HG02885 (cell line): ENCODE measurements around the gene DMXL2.
"Not testable (repeated sequence)": the region's sequence is repeated elsewhere in the genome, so short reads cannot be mapped to it uniquely, and the experiment has no call there.

Source experiments
- ATAC-seq: cut with Tn5 transposase; IDR thresholded peaks from one replicate; pipeline ENCODE4 v1.9.1; 2021; ENCODE audit warnings: mild to moderate bottlenecking; ENCODE audit not compliant: unreplicated experiment, poor library complexity

DMXL2 gene, protein sequence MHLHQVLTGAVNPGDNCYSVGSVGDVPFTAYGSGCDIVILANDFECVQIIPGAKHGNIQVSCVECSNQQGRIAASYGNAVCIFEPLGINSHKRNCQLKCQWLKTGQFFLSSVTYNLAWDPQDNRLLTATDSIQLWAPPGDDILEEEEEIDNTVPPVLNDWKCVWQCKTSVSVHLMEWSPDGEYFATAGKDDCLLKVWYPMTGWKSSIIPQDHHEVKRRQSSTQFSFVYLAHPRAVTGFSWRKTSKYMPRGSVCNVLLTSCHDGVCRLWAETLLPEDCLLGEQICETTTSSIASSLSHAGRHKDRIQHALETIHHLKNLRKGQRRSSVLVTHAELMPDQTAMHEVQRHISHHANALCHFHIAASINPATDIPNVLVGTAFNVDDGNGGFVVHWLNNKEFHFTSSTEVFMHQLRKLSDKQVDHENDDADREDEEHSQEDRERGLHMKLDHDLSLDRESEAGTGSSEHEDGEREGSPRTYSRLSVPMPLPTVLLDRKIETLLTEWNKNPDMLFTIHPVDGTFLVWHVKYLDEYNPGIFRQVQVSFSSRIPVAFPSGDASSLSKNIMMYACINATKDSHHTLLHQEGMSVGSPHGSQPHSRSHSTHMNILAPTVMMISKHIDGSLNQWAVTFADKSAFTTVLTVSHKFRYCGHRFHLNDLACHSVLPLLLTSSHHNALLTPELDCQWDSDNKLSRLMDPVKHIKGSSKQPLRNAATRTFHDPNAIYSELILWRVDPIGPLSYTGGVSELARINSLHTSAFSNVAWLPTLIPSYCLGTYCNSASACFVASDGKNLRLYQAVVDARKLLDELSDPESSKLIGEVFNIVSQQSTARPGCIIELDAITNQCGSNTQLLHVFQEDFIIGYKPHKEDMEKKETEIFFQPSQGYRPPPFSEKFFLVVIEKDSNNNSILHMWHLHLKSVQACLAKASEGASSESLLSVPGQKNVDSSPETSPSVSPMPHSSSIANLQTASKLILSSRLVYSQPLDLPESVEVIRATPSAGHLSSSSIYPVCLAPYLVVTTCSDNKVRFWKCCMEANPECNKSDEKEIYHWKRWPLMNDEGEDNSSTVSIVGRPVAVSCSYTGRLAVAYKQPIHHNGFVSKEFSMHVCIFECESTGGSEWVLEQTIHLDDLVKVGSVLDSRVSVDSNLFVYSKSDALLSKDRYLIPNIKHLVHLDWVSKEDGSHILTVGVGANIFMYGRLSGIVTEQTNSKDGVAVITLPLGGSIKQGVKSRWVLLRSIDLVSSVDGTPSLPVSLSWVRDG (N-terminal part only)

DNA sequence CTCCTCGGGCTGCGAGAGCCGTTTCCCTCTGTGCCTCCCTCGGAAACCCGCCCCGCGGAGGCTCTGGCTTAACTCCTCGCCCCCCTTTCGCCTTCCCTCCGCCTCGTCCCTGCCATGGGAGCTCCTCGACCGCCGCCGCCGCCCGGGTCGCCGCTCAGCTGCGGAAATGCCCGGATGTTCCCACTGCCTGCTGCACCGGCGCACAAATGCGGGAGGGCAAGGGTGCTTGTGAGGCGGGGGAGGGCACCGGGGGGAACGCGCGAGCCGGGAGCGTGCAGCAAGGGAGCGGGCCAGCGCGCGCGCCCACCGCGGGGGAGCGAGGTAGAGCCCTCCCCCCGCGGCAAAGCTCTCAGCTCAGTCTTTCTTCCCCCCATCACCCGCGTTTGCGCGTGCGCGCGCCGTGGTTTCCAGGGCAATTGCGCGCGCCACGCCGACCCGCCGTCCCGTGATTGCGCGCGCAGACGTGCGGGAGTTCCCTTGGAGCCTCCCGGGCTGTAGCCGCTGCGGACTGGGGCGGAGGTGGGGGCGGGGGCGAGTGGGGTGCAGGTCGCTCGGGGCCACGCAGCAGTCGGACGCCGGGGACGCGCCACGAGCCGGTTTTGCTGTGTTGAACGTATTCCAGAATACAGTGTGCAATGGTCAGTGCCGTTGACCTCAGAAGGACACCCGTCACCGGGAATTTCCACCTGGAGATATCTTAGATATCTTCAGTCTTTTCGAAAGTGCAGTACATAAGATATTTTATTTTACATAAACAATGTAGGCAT, at the start of gene DMXL2:
Gene DMXL2 (minus strand): TSS at position 168 of the 767 bp plus-strand sequence. CDS start 226 bp downstream, outside the sequence.
- peak; percentile 41 for ATAC-seq

DNA sequence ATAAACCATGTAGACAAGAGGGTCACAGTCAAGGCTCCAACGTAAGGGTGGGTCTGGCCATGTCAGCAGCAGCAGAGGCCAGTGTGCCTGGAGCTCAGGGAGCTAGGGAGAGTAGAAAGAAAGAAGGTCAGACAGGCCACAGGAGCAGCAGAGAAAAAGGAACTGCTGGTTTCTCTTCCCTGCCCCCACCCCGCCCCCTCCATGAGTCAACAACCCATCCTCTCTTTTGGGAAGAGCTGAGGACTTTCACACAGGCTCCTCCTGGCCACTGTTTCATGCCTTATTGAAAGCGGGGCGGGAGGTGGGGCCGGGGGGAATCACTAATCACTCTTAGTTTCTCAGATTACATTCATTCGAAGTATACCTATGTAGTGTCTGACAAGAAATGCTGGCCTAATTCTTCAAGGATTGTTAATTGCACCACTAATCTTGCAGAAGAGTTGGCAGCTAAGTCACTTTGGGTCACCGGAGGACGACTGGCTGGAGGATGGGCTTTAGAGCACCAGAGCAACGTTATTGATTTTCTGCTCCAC, 49.6 kb upstream of the DMXL2 start:
- no peak for ATAC-seq

DNA sequence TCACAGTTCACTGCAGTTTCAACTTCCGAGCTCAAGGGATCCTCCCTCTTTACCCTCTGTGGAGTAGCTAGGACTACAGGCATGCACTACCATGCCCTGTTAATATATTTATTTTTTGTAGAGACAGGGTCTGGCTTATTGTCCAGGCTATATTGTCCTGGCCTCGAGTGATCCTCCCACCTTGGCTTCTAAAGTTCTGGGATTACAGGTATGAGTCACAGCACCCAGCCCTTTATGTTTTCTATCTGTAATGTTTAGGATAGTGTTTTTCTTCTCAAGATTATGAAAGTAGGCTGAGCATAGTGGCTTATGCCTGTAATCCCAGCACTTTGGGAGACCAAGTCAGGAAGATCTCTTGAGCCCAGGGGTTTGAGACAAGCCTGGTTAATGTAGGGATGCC, 46.8 kb upstream of the DMXL2 start:
- ATAC-seq = no peak

DNA sequence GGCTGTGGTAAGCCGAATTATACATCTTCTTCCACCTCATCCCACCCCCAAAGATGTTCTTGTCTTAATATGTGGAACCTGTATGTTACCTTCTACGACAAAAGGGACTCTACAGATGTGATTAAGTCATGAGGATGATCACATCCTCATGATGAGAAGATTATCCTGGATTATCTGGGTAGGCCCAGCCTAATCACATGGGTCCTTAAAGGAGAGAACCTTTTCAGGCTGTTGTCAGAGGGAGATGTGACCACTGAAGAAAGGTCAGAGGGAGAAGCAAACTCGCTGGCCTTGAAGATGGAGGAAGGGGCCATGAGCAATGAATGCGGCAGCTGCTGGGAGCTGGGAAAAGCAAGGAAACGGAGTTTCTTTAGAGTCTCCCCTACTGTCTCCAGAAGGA, 45.9 kb upstream of the DMXL2 start:
- no peak for ATAC-seq

DNA sequence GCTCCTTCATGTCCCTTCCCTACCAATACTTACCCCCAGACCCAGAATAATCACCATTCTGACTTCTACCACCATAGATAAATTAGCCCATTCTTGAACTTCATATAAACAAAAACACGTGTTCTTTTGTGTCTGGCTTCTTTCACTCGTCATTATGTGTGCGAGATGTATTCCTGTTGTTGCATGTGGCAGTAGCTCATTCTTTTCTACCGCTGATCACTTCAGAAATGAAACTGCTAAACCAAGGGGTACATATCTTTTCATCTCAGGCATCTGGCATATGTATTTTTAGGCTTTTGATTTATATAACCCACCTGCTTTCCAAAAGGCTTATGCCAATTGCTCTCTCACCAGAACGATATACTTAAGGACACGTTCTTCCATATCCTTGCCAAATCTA, 44.9 kb upstream of the DMXL2 start:
- ATAC-seq = no peak

DNA sequence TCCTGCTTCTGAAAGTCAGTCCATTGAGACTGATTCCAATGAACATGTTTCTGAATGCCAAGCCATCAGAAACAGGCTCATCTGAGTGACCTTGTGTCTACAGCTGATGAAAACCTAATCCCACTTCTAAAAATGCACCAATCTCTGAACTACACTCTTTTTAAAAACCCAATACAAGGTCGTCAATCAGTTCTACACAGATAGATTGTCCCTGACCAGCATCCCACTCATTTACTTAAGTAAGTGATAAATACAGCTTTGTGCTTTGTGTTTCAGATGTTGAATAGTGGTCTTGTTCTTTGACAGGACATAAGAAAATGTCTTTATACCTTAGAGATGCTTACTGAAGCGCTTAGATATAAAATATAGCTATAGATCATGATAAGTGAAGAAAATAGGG, 38.5 kb upstream of the DMXL2 start:
- no peak for ATAC-seq

DNA sequence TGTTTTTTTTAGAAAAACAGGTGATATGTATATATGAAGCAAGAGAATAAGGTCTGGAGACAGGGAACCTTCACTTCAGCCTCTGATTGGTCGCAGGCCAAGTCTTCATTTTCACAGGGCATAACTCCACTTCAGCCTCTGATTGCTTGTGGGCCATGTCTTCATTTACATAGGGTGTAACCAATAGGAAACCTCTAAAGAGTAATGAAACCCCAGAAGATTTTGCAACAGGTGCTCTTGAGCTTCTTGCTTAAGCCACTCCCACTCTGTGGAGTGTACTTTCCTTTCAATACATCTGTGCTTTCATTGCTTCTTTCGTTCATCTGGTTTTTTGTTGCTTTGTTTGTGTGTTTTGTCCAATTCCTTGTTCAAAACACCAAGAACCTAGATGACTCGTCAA, 36.1 kb upstream of the DMXL2 start:
- no peak for ATAC-seq

DNA sequence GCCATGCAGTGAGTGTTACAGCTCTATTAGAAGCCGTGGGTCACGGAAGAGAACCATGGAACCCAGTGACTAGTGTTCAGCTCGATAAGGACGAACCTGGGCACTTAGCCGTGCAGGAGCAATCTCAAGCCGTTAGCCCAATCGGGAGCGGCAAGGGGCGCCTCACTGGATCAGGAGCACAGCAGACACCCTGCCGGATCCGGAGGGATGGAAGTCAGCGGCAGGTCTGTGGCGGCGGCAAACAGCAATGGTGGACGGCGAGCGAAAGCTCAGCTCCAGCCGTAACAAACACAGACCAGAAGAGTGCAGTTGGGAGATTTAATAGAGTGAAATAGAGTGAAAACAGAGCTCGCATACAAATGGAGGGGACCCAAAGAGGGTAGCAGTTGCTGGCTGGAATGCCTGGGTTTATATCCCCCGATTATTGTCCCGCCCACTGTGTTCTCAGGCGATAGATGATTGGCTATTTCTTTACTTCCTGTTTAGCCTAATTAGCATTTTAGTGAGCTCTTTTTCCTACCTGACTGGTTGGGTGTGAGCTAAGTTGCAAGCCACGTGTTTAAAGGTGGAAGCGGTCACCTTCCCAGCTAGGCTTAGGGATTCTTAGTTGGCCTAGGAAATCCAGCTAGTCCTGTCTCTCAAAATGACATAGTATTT, 33.0 kb upstream of the DMXL2 start:
- ATAC-seq = not testable (repeated sequence)

DNA sequence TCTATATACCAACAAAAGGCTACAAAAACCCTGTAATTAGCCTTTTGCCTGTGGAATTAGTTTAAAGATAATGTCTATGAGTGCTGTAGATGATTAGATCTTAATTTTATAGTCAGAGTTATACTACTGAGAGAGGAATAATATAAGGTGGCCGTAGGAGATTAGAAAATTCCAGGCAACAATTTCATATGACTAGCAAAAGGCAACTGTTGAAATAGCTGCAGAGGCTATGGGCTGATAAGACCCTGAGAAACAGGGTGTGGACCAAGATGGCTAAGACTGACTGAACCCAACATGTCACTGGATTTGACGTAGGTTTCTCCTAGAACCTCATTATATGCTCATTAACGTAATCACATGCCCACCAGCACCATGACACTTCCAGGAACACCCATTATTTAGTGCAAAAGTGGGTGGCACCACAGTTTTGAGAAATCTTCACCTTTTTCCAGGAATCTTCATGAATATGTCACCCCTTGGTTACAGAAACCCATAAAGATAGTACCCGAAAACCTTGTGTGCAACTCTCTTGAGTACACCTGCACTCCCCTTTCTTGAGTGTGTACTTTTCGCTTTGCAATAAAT, 29.6 kb upstream of the DMXL2 start:
- no peak for ATAC-seq

DNA sequence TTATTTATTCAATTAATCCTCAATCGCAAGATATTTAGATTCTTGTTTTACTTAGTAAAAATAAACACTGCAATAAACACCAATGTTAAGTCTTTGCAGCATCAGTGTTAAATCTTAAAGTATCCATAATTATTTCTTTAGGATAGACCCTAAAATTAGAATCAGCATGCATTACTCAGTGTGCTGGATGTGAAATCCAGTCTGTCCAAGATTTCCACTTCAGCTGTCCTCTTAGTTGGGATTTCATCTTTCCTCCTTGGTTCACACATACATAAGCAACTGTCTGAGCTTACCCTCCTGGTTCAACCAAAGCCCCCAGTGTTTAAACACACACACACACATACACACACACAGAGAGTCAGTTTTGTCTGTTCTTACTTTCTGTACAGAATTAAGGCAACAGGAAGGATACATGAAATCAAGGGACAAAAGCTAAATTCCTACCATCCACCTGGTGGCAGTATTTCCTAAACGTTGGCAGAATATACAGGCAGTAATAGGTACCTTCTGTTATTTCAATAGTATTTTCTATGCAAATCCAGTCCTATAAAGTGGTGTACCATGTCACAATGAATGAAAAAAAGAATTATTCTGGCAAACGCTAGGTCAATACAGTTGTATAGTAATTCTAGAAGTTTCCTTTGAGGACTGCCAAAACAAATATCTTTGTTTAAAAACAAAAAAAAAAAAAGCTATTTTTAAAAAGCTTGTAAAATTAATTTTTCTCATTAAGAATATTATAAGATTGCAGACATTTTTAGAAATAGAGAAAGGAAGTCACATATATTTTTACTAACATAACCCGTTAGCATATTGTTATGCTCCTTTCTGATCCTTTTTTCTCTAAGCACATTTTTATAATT, 27.3 kb upstream of the DMXL2 start:
- peak; percentile 53 for ATAC-seq

DNA sequence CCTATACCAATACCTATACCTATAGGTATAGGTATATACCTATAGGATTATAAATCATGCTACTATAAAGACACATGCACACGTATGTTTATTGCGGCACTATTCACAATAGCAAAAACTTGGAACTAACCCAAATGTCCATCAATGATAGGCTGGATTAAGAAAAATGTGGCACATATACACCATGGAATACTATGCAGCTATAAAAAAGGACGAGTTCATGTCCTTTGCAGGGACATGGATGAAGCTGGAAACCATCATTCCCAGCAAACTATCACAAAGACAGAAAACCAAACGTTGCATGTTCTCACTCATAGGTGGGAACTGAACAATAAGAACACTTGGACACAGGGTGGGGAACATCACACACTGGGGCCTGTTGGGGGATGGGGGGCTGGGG, 26.1 kb upstream of the DMXL2 start:
- not testable (repeated sequence) for ATAC-seq

DNA sequence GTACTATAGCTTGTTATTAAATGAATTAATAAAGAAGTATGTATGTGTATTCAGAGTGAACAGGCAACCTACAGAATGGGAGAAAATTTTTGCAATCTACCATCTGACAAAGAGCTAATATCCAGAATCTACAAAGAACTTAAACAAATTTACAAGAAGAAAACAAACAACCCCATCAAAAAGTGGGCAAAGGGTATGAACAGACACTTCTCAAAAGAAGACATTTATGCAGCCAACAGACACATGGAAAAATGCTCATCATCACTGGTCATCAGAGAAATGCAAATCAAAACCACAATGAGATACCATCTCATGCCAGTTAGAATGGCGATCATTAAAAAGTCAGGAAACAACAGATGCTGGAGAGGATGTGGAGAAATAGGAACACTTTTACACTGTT, 25.5 kb upstream of the DMXL2 start:
- not testable (repeated sequence) for ATAC-seq

DNA sequence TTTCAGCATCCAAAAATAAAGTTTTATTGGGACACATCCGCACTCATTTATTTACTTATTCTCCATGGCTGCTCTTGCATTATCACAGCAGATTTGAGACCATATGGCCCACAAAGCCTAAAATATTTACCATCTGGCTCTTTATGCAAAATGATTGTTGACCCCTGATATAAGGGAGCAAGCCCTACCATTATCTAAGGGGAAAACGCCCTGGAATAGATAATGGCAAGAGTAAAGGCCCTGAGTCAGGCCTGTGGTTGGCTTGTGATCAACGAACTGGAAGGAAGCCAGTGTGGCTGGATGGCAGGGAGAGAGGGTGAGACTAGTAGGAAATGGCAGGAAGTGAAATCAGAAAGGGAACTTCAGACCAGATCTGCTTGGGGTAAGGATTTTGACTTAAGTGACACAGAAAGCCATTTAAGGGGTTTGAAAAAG, 24.6 kb upstream of the DMXL2 start:
- no peak for ATAC-seq

DNA sequence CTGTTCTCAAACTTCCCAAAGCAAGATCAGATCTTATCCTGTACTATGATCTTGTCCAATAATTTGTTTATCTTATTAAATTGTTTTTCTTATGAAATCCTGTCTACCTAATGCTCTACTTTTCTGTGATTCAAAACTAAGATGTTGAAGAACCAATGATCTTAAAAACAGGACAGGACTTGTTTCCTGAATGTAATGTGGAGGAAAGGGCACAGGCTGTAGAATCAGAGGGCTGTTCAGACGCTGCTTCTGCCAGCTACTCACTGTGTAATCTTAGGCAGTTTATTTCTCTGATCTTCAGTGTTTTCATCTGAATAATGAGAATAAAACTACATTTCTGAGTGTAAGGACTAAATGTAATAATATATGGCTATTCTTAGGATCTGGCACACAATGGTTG, 20.1 kb upstream of the DMXL2 start:
- ATAC-seq = no peak

DNA sequence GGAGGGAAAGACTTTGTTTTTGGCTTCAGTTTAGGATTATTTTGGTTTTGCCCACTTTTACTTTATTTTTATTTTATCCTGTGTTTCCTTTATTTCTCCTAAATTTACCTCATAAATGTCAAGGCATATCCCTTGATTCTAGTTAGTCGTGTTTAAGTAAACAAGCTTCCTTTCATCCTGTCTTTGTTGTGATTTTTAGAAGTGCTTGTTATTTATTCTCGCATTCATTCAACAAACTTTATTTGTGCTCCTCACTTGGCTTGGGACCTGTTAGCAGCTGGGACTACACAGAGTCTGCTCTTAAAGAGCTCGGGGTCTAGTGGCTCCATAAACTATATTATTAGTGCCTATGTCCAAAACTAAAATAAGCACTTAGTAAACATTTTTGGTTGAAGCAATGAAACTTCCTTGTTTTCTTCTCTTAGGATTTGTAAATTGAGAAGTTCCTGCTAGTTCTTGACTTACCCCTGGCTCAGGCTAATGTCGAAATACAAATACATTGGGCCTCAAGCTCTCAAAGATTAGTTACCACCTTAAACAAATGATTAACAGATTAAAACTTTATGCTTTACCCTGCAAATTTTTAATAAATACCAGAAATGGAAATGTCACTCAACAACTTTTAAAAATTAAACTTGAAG, 19.0 kb upstream of the DMXL2 start:
- no peak for ATAC-seq

DNA sequence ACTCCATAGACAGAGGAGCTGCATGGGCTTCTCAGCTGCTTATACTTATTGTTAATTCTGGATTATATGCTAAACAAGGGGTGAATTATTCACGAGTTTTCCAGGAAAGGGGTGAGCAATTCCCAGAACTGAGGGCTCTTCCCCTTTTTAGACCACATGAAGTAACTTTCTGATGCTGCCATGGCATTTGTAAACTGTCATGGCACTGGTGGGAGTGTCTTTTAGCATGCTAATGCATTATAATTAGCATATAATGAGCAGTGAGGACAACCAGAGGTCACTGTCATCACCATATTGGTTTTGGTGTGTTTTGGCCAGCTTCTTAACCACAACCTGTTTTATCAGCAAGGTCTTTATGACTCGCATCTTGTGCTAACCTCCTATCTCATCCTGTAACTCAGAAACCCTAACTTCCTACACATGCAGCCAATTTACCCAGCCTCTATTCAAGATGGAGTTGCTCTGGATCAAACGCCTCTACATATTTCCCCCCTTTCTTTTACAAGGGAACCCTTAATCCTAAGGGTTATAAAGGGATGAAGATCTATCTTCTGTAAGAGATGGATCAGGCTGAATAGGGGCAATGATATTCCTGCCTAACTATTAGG, 12.1 kb upstream of the DMXL2 start:
- ATAC-seq = no peak

DNA sequence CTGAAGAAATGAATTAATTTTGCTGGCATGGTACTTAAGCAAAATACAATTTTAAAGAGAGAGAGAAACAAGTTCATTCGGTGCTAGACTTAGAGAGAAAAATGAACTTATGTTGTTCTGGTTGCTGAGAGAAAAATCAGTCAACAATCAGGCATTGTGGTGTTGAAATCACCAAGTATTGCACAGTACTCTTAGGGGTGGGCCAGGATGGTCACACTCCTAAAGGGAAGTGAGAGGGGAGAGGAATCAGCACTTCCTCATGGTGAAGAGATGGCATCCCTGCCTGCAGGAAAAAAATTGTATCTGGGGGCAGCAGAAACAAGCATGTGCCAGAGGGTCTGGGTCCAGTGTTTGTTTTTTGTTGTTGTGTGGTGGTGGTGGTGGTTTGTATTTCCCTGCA, 7.0 kb upstream of the DMXL2 start:
- ATAC-seq = no peak
